Measurements from ENCODE around the gene PPP1R12B.
"Not testable (repeated sequence)": the region's sequence is repeated elsewhere in the genome, so short reads cannot be mapped to it uniquely, and the experiment has no call there.

PPP1R12B gene

GRCh38 chr1:202472347-202473124, 124.0 kb downstream of the PPP1R12B start:
- not testable (repeated sequence) for H3K27me3 ChIP-seq (ENCODE audit: control insufficient read depth in 1 of 2, insufficient read depth in 2 of 2, low read length in 2 of 2); H3K27ac ChIP-seq (ENCODE audit: low read depth, low read length); H3K4me3 ChIP-seq (ENCODE audit: low read depth in 1 of 2, low read length in 2 of 2); H3K9me3 ChIP-seq (ENCODE audit: low read length); H3K4me1 ChIP-seq (ENCODE audit: insufficient read depth, low read length); H3K36me3 ChIP-seq (ENCODE audit: insufficient read depth, low read length); H3K9ac ChIP-seq (ENCODE audit: low read length)

- H3K27ac ChIP-seq (ENCODE audit: low read depth, low read length); H3K9ac ChIP-seq (ENCODE audit: low read length); H3K4me1 ChIP-seq (ENCODE audit: insufficient read depth, low read length); H3K36me3 ChIP-seq (ENCODE audit: insufficient read depth, low read length); H3K9me3 ChIP-seq (ENCODE audit: low read length); H3K4me3 ChIP-seq (ENCODE audit: low read depth in 1 of 2, low read length in 2 of 2); H3K27me3 ChIP-seq (ENCODE audit: control insufficient read depth in 1 of 2, insufficient read depth in 2 of 2, low read length in 2 of 2): not testable (repeated sequence)
Measured at GRCh38 chr1:202473266-202474045, 125.0 kb downstream of the PPP1R12B start.

DNA sequence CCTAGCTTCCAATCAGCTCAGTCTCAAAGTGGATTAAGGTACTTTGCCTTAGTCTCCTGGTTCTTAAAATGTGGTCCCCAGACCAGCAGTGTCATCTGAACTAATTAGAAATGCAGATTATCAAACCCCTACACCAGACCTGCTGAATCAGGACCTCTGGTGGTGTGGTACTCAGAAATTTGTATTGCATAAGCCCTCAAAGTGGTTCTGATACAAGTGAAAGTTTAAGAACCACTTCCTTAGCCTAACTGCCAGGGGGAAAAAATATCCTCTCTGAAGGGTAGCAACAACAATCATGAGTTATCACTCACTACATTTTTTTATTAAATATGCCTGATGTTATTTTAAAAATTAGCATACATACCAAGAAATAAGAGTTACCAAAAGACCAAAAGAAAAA, 131.2 kb downstream of the PPP1R12B start:
- not testable (repeated sequence) for H3K36me3 ChIP-seq (ENCODE audit: insufficient read depth, low read length); H3K4me1 ChIP-seq (ENCODE audit: insufficient read depth, low read length); H3K9ac ChIP-seq (ENCODE audit: low read length); H3K27me3 ChIP-seq (ENCODE audit: control insufficient read depth in 1 of 2, insufficient read depth in 2 of 2, low read length in 2 of 2); H3K9me3 ChIP-seq (ENCODE audit: low read length); H3K27ac ChIP-seq (ENCODE audit: low read depth, low read length); H3K4me3 ChIP-seq (ENCODE audit: low read depth in 1 of 2, low read length in 2 of 2)

- not testable (repeated sequence) for H3K4me1 ChIP-seq (ENCODE audit: insufficient read depth, low read length)
Measured at GRCh38 chr1:202480640-202481039, 132.1 kb downstream of the PPP1R12B start.

DNA sequence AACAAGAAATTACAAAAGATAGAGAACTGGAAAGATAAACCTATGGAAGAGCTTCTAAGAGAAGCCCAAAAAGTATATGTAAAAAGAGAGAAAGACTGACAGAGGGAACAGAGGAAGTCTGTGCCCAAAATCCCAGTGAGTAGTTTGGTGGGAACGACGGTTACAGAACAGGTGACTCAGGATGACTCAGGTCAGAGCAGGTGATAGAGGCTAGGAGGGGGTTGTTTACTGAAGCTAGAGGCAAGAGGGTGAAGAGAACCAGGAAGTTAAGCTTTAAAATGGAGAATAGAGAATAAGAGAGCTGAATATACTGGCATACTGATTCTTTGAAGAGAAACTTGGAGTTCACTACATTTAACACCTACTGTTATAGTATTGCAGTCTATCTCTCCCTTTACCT, 134.9 kb downstream of the PPP1R12B start:
- H3K27me3 ChIP-seq (ENCODE audit: control insufficient read depth in 1 of 2, insufficient read depth in 2 of 2, low read length in 2 of 2); H3K36me3 ChIP-seq (ENCODE audit: insufficient read depth, low read length); H3K4me1 ChIP-seq (ENCODE audit: insufficient read depth, low read length); H3K4me3 ChIP-seq (ENCODE audit: low read depth in 1 of 2, low read length in 2 of 2); H3K9me3 ChIP-seq (ENCODE audit: low read length); H3K9ac ChIP-seq (ENCODE audit: low read length); H3K27ac ChIP-seq (ENCODE audit: low read depth, low read length): not testable (repeated sequence)

More at GRCh38 chr1:202480640-202481039, 132.1 kb downstream of the PPP1R12B start:
- H3K36me3 ChIP-seq (ENCODE audit: insufficient read depth, low read length); H3K9ac ChIP-seq (ENCODE audit: low read length); H3K4me3 ChIP-seq (ENCODE audit: low read depth in 1 of 2, low read length in 2 of 2); H3K9me3 ChIP-seq (ENCODE audit: low read length); H3K27me3 ChIP-seq (ENCODE audit: control insufficient read depth in 1 of 2, insufficient read depth in 2 of 2, low read length in 2 of 2); H3K27ac ChIP-seq (ENCODE audit: low read depth, low read length): not testable (repeated sequence)

GRCh38 chr1:202484032-202484431, 135.5 kb downstream of the PPP1R12B start:
- H3K27ac ChIP-seq (ENCODE audit: low read depth, low read length); H3K27me3 ChIP-seq (ENCODE audit: control insufficient read depth in 1 of 2, insufficient read depth in 2 of 2, low read length in 2 of 2); H3K9me3 ChIP-seq (ENCODE audit: low read length); H3K4me3 ChIP-seq (ENCODE audit: low read depth in 1 of 2, low read length in 2 of 2); H3K4me1 ChIP-seq (ENCODE audit: insufficient read depth, low read length); H3K9ac ChIP-seq (ENCODE audit: low read length); H3K36me3 ChIP-seq (ENCODE audit: insufficient read depth, low read length): not testable (repeated sequence)

GRCh38 chr1:202484820-202485219, 136.3 kb downstream of the PPP1R12B start:
- H3K9me3 ChIP-seq (ENCODE audit: low read length); H3K9ac ChIP-seq (ENCODE audit: low read length); H3K27ac ChIP-seq (ENCODE audit: low read depth, low read length); H3K4me3 ChIP-seq (ENCODE audit: low read depth in 1 of 2, low read length in 2 of 2); H3K27me3 ChIP-seq (ENCODE audit: control insufficient read depth in 1 of 2, insufficient read depth in 2 of 2, low read length in 2 of 2); H3K4me1 ChIP-seq (ENCODE audit: insufficient read depth, low read length); H3K36me3 ChIP-seq (ENCODE audit: insufficient read depth, low read length): not testable (repeated sequence)

- H3K4me3 ChIP-seq (ENCODE audit: low read depth in 1 of 2, low read length in 2 of 2); H3K36me3 ChIP-seq (ENCODE audit: insufficient read depth, low read length); H3K9me3 ChIP-seq (ENCODE audit: low read length); H3K27ac ChIP-seq (ENCODE audit: low read depth, low read length); H3K27me3 ChIP-seq (ENCODE audit: control insufficient read depth in 1 of 2, insufficient read depth in 2 of 2, low read length in 2 of 2); H3K4me1 ChIP-seq (ENCODE audit: insufficient read depth, low read length); H3K9ac ChIP-seq (ENCODE audit: low read length): not testable (repeated sequence)
Measured at GRCh38 chr1:202488178-202488649, 139.7 kb downstream of the PPP1R12B start.

GRCh38 chr1:202489101-202489500, 140.6 kb downstream of the PPP1R12B start:
- not testable (repeated sequence) for H3K27me3 ChIP-seq (ENCODE audit: control insufficient read depth in 1 of 2, insufficient read depth in 2 of 2, low read length in 2 of 2); H3K4me1 ChIP-seq (ENCODE audit: insufficient read depth, low read length)

DNA sequence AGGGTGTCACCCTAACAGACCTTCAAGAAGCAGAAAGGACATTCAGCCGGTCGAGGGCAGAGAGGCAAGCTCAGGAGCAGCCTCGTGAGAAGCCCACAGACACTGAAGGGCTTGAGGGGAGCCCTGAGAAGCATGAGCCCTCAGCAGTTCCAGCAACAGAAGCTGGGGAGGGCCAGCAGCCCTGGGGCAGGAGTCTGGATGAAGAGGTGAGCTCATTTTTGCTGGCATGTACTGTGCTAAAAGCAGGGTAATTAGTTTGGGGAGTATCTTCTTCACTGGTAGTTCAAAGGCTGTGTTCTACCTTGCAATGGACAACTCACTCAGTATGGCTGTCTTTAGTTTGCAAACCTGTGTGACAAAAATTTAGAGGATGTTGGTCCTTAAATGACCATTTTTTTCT, 144.6 kb downstream of the PPP1R12B start:
- peaks cover 14% of the 10 kb centered on the region for H3K36me3 ChIP-seq (ENCODE audit: insufficient read depth, low read length)
- not testable (repeated sequence) for H3K9me3 ChIP-seq (ENCODE audit: low read length); H3K27me3 ChIP-seq (ENCODE audit: control insufficient read depth in 1 of 2, insufficient read depth in 2 of 2, low read length in 2 of 2); H3K4me3 ChIP-seq (ENCODE audit: low read depth in 1 of 2, low read length in 2 of 2); H3K9ac ChIP-seq (ENCODE audit: low read length); H3K27ac ChIP-seq (ENCODE audit: low read depth, low read length); H3K4me1 ChIP-seq (ENCODE audit: insufficient read depth, low read length)

More at GRCh38 chr1:202489101-202489500, 140.6 kb downstream of the PPP1R12B start:
- not testable (repeated sequence) for H3K9ac ChIP-seq (ENCODE audit: low read length); H3K36me3 ChIP-seq (ENCODE audit: insufficient read depth, low read length); H3K4me3 ChIP-seq (ENCODE audit: low read depth in 1 of 2, low read length in 2 of 2); H3K27ac ChIP-seq (ENCODE audit: low read depth, low read length); H3K9me3 ChIP-seq (ENCODE audit: low read length)

DNA sequence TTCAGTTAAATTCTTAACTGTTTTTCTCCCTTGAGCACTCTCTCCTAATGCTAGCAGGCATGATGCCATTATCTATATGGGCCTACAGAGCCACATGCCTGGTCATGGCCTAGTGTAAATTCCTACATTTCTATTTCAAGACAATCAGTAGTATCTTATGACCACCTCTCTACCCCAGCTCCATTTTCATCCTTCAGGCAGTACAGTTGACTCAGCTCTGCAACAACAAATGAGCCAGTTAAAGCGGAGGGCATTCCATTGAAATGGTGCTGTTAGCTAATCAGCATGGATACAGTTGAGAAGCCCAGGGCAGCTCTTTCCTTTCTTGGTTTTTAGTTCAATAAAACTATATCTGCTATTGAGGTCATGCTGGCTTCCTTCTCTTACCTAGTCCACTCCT, 150.0 kb downstream of the PPP1R12B start:
- H3K9ac ChIP-seq (ENCODE audit: low read length), result no peak overlapping the region

GRCh38 chr1:202499997-202500396, 151.5 kb downstream of the PPP1R12B start:
- not testable (repeated sequence) for H3K27me3 ChIP-seq (ENCODE audit: control insufficient read depth in 1 of 2, insufficient read depth in 2 of 2, low read length in 2 of 2); H3K4me3 ChIP-seq (ENCODE audit: low read depth in 1 of 2, low read length in 2 of 2); H3K9me3 ChIP-seq (ENCODE audit: low read length); H3K27ac ChIP-seq (ENCODE audit: low read depth, low read length); H3K4me1 ChIP-seq (ENCODE audit: insufficient read depth, low read length); H3K9ac ChIP-seq (ENCODE audit: low read length)
- peaks cover 13% of the 10 kb centered on the region for H3K36me3 ChIP-seq (ENCODE audit: insufficient read depth, low read length)

More for the DNA sequence above, 150.0 kb downstream of the PPP1R12B start:
- Histone ChIP-seq H3K36me3 (ENCODE audit: insufficient read depth, low read length) (peaks cover 14% of the 10 kb centered on the region), H3K9me3 (ENCODE audit: low read length) (no peaks in the 10 kb centered on the region), H3K4me3 (ENCODE audit: low read depth in 1 of 2, low read length in 2 of 2) (no peak overlapping the region), H3K27me3 (ENCODE audit: control insufficient read depth in 1 of 2, insufficient read depth in 2 of 2, low read length in 2 of 2) (no peaks in the 10 kb centered on the region), H3K27ac (ENCODE audit: low read depth, low read length) (no peak overlapping the region), H3K4me1 (ENCODE audit: insufficient read depth, low read length) (peaks cover 3% of the 10 kb centered on the region)

Measured in muscle layer of colon (tissue), 2 donors.